ENCODE results near the gene KDELR1. TPM values are rescaled to one million over a fixed set of nuclear protein-coding genes. Genes with fewer than 3 reads are reported as not detected.

Gene KDELR1
- total and polyA plus RNA-seq, 9 of the 15 experiments (the other 6 are each of a cell fraction or from before 2014, with no cell fraction given), result 6.1 to 165 (median 58.5) TPM

DNA sequence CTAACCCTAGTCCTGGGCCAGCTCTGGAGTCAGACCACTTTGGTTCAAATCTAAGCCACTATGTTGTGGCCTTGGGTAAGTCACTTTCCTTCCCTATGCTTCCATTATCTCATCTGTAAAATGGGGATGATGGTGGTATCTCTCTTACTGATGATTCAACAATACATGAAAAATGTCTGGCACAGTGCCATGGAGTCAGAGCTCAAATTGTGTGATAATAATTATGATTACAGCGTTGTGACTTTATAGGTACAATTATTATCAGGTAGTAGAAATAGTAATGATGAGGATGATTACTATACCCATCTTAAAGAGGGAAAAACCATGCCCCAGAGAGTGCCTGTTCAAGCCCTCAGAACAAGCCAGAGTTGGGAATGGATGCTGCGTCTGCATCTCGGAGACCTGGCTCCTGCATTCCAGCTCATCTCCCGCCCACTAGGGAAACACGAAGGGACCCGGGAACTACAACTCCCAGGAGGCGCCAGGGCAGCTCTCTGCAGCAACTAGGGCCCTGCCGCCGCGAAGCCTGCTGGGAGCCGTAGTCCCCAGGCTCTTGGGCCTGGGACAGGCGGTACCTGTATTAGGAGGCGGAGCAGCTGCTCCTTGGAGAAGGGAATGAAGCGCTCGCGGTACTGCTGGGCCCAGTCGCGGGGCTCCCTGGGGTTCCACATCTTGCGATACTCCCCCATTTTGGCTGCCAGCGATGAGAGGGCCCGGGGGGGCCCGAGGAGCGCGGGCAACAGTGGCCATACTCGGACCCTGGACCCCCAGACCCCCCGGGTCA lies 28.4 kb downstream of the KDELR1 start (continued):
- TF ChIP-seq, protein P1, sequence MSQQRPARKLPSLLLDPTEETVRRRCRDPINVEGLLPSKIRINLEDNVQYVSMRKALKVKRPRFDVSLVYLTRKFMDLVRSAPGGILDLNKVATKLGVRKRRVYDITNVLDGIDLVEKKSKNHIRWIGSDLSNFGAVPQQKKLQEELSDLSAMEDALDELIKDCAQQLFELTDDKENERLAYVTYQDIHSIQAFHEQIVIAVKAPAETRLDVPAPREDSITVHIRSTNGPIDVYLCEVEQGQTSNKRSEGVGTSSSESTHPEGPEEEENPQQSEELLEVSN (IDR thresholded peaks at IDR 0.05; ENCODE audit: borderline replicate concordance in 1 of 2, extremely low read depth in 1 of 2, insufficient read depth in 1 of 2, insufficient read length in 1 of 2, low read depth in 1 of 2, low read length in 1 of 2, poor library complexity in 1 of 2, severe bottlenecking in 1 of 2), result peak in 1 of 2 experiments; percentile 38
- TF ChIP-seq ZSCAN29 (IDR thresholded peaks at IDR 0.05) (no peak), ELF4 (CRISPR knock-in tag; IDR thresholded peaks at IDR 0.05) (0 out of 2 replicates have a peak, but pooled peaks have one; percentile 45), SMARCA5 (IDR thresholded peaks at IDR 0.05) (0 out of 2 replicates have a peak, but pooled peaks have one; percentile 28), HMG20B (CRISPR knock-in tag; IDR thresholded peaks at IDR 0.05) (no peak), ELF1 (tag; IDR thresholded peaks at IDR 0.05) (no peak), MTF1 (CRISPR knock-in tag; IDR thresholded peaks at IDR 0.05; ENCODE audit: borderline replicate concordance) (no peak), TAF15 (IDR thresholded peaks at IDR 0.05; ENCODE audit: low read depth, low read length) (no peak), POLR3G (IDR thresholded peaks at IDR 0.05; ENCODE audit: extremely low read depth, insufficient read length, insufficient replicate concordance) (no peak), ZNF717 (CRISPR knock-in tag; IDR thresholded peaks at IDR 0.05) (no peak), ZNF24 (IDR thresholded peaks at IDR 0.05) (no peak)
- TF ChIP-seq, protein P2, sequence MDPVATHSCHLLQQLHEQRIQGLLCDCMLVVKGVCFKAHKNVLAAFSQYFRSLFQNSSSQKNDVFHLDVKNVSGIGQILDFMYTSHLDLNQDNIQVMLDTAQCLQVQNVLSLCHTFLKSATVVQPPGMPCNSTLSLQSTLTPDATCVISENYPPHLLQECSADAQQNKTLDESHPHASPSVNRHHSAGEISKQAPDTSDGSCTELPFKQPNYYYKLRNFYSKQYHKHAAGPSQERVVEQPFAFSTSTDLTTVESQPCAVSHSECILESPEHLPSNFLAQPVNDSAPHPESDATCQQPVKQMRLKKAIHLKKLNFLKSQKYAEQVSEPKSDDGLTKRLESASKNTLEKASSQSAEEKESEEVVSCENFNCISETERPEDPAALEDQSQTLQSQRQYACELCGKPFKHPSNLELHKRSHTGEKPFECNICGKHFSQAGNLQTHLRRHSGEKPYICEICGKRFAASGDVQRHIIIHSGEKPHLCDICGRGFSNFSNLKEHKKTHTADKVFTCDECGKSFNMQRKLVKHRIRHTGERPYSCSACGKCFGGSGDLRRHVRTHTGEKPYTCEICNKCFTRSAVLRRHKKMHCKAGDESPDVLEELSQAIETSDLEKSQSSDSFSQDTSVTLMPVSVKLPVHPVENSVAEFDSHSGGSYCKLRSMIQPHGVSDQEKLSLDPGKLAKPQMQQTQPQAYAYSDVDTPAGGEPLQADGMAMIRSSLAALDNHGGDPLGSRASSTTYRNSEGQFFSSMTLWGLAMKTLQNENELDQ (CRISPR knock-in tag; IDR thresholded peaks at IDR 0.05; ENCODE audit: borderline replicate concordance), result no peak
- TF ChIP-seq, protein P3, sequence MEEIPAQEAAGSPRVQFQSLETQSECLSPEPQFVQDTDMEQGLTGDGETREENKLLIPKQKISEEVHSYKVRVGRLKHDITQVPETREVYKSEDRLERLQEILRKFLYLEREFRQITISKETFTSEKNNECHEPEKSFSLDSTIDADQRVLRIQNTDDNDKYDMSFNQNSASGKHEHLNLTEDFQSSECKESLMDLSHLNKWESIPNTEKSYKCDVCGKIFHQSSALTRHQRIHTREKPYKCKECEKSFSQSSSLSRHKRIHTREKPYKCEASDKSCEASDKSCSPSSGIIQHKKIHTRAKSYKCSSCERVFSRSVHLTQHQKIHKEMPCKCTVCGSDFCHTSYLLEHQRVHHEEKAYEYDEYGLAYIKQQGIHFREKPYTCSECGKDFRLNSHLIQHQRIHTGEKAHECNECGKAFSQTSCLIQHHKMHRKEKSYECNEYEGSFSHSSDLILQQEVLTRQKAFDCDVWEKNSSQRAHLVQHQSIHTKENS (CRISPR knock-in tag; IDR thresholded peaks at IDR 0.05), result no peak
- TF ChIP-seq, protein P4, sequence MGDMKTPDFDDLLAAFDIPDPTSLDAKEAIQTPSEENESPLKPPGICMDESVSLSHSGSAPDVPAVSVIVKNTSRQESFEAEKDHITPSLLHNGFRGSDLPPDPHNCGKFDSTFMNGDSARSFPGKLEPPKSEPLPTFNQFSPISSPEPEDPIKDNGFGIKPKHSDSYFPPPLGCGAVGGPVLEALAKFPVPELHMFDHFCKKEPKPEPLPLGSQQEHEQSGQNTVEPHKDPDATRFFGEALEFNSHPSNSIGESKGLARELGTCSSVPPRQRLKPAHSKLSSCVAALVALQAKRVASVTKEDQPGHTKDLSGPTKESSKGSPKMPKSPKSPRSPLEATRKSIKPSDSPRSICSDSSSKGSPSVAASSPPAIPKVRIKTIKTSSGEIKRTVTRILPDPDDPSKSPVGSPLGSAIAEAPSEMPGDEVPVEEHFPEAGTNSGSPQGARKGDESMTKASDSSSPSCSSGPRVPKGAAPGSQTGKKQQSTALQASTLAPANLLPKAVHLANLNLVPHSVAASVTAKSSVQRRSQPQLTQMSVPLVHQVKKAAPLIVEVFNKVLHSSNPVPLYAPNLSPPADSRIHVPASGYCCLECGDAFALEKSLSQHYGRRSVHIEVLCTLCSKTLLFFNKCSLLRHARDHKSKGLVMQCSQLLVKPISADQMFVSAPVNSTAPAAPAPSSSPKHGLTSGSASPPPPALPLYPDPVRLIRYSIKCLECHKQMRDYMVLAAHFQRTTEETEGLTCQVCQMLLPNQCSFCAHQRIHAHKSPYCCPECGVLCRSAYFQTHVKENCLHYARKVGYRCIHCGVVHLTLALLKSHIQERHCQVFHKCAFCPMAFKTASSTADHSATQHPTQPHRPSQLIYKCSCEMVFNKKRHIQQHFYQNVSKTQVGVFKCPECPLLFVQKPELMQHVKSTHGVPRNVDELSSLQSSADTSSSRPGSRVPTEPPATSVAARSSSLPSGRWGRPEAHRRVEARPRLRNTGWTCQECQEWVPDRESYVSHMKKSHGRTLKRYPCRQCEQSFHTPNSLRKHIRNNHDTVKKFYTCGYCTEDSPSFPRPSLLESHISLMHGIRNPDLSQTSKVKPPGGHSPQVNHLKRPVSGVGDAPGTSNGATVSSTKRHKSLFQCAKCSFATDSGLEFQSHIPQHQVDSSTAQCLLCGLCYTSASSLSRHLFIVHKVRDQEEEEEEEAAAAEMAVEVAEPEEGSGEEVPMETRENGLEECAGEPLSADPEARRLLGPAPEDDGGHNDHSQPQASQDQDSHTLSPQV (IDR thresholded peaks at IDR 0.05), result peak; percentile 93
- TF ChIP-seq, protein P5, sequence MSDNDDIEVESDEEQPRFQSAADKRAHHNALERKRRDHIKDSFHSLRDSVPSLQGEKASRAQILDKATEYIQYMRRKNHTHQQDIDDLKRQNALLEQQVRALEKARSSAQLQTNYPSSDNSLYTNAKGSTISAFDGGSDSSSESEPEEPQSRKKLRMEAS (CRISPR knock-in tag; IDR thresholded peaks at IDR 0.05), result no peak
- TF ChIP-seq, protein P6, sequence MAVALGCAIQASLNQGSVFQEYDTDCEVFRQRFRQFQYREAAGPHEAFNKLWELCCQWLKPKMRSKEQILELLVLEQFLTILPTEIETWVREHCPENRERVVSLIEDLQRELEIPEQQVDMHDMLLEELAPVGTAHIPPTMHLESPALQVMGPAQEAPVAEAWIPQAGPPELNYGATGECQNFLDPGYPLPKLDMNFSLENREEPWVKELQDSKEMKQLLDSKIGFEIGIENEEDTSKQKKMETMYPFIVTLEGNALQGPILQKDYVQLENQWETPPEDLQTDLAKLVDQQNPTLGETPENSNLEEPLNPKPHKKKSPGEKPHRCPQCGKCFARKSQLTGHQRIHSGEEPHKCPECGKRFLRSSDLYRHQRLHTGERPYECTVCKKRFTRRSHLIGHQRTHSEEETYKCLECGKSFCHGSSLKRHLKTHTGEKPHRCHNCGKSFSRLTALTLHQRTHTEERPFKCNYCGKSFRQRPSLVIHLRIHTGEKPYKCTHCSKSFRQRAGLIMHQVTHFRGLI (CRISPR knock-in tag; IDR thresholded peaks at IDR 0.05), result no peak

Data from K562 (cell line).